Dedifferentiated amniotic fluid mesenchymal stem cell (primary cell): Measurements from ENCODE around the gene MICU1.
"Not testable (repeated sequence)": the region's sequence is repeated elsewhere in the genome, so short reads cannot be mapped to it uniquely, and the experiment has no call there.

Experiments
- DNase-seq: peaks from one replicate; pipeline ENCODE4 v3.0.0-alpha.2; 2016; ENCODE audit errors: extremely low spot score

MICU1 gene

GRCh38 chr10:72625608-72626443 lies at the start of gene MICU1:
Gene MICU1 (minus strand): TSS chr10:72626079. CDS start chr10:72566793, 59,286 bp downstream.
- peak; percentile 96 for DNase-seq

DNA sequence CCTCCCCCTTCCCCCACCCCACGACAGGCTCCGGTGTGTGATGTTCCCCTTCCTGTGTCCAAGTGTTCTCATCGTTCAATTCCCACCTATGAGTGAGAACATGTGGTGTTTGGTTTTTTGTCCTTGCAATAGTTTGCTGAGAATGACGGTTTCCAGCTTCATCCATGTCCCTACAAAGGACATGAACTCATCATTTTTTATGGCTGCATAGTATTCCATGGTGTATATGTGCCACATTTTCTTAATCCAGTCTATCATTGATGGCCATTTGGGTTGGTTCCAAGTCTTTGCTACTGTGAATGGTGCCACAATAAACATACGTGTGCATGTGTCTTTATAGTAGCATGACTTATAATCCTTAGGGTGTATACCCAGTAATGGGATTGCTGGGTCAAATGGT lies 48.3 kb upstream of the MICU1 start:
- DNase-seq = not testable (repeated sequence)

GRCh38 chr10:72673280-72673679 lies 47.4 kb upstream of the MICU1 start:
- DNase-seq = no peak

DNA sequence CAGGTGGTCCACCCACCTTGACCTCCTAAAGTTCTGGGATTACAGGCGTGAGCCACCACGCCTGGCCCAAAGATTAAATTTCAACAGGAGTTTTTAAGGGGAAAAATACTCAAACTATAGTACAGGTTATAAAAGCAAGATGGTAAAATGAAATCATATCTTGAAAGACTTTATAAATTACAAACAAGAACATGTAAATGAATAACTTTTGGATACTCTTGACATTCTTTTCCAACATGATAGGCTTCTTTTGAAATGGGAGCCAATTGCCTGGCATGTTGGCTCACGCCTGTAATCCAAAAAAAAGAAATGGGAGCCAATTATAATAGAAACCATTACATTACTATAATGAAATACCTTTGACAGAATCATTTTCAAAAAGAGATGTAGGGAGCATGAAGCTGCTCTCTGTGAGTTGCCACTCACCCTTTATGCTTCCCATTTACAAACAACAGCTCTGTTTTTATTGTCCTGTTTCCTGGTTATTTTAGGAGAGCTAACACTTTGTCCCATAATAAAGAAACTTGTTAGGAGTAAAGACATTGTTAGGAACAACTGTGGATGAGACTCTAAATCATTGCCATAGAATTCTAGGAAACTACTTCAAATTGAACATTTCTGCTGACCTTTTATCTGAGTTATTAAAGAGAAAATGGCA lies 41.5 kb upstream of the MICU1 start:
- no peak for DNase-seq

- DNase-seq = no peak
Measured at GRCh38 chr10:72665925-72666324, 40.0 kb upstream of the MICU1 start.

- no peak for DNase-seq
Measured at GRCh38 chr10:72663971-72664370, 38.1 kb upstream of the MICU1 start.

GRCh38 chr10:72661431-72661830 lies 35.6 kb upstream of the MICU1 start:
- DNase-seq = no peak

- no peak for DNase-seq
Measured at GRCh38 chr10:72660220-72660619, 34.3 kb upstream of the MICU1 start.

- DNase-seq = no peak
Measured at GRCh38 chr10:72659694-72660093, 33.8 kb upstream of the MICU1 start.

GRCh38 chr10:72658696-72659400 lies 33.0 kb upstream of the MICU1 start:
- DNase-seq = no peak

GRCh38 chr10:72654720-72655119 lies 28.8 kb upstream of the MICU1 start:
- DNase-seq = no peak

DNA sequence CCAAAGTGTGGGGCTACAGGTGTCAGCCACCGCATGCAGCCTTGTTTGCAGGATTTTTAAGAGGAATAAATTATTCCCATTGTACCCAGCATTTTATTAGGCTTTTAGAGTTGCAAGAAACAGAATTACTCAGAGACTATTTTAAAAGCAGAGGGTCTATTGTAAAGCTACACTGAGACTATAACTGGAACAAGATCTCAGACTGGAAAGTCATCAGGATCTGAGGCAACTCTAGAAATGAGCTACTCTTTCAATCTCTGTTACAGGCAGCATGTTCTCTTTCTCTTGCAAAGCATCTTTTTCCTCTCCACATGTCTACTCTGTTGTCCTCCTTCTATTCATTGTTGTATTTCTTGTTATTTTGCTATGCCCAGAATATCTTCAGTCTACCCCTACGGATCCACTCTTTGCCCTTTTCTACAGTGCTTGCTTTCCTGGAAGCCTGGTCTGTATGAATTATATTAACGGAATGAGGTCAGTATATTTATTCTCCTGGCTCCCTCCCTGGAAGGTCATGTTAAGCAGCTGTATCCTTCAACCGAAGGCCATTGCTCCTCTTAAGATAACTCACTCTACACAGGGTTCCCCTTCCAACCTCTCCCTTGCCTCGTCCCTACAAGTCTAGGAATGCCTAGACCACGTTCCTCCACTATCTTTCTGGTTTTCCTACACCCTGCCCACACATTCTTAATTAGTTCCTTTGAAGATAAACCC lies 27.7 kb upstream of the MICU1 start:
- no peak for DNase-seq

DNA sequence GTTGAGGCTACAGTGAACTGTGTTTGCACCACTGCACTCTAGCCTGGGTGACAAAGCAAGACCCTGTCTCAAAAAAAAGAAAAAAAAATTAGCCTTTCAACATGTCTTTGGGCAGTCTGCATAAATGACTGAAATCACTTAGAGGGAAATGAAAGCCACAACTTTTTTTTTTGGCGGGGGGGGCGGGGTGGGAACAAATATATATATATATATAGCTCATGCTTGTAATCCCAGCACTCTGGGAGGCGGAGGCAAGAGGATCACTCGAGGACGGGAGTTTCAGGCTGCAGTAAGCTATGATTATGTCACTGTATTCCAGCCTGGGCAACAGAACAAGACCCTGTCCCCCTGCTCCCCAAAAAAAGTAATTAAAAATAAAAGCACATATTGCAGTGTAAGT lies 23.4 kb upstream of the MICU1 start:
- DNase-seq = no peak

- DNase-seq = no peak
Measured at GRCh38 chr10:72648301-72648700, 22.4 kb upstream of the MICU1 start.

DNA sequence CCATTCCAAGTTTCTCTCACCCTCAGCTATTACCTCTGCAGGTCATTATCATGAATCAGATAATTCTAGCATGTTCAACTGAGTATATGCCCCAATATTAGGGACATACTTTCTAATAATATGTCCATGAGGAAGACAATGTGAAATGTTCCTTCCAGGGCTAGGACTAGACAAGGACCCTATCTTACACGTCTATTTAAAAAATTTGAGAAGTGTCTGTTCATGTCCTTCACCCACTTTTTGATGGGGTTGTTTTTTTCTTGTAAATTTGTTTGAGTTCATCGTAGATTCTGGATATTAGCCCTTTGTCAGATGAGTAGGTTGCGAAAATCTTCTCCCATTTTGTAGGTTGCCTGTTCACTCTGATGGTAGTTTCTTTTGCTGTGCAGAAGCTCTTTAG lies 21.1 kb upstream of the MICU1 start:
- not testable (repeated sequence) for DNase-seq

- no peak for DNase-seq
Measured at GRCh38 chr10:72645263-72645858, 19.5 kb upstream of the MICU1 start.

DNA sequence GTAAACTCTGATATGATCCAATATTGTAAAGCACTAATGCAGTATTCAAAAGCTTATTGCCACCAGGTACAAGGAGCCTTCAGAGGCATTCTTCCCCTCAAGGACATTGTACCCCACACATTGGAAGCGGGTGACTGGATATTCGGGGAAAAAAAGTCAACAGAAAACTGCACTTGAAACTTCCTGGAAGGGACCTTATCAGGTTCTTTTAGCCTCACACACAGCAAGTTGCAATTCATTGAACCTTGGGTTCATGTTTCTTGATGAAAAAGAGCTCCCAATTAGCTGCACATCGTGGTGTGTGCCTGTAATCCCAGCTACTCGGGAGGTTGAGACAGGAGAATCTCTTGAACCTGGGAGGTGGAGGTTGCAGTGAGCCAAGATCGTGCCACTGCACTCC lies 16.4 kb upstream of the MICU1 start:
- DNase-seq = no peak

- no peak for DNase-seq
Measured at GRCh38 chr10:72639441-72639873, 13.6 kb upstream of the MICU1 start.

DNA sequence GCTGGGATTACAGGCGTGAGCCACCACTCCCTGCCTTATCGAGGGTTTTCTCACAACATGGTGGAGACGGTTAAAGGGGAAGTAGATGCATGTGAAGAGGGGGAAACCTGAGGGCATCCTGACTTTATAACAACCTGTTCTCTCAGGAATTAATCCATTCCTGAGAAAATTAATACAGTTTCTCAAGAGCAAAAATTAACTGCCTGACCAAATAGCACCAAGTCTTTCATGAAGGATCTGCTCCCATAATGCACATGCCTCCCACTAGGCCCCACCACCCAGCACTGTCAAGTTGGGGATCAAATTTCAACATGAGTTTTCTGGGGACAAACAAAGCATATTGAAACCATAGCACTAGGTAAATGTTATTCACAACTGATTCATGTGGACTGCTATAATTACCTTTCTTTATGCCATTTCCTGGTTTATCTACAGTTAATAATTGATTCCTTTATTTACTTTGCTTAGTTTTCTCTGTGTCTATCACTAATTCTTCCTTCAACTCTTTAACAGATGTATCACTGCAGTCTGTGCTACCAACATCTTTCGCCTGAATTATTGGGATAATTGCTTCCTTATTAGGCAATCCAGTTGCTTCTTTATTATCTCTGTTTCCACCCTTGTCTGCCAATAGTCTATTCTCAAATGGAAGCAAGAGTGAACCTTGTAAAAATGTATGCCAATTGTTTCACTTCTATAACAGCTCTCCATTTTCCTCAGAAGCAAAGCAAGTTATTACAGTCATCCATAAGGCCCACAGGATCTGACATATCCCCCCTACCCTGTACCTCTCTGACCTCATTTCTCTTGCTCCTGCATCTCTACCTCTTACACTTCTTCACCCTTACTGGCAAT lies 12.9 kb upstream of the MICU1 start:
- no peak for DNase-seq

DNA sequence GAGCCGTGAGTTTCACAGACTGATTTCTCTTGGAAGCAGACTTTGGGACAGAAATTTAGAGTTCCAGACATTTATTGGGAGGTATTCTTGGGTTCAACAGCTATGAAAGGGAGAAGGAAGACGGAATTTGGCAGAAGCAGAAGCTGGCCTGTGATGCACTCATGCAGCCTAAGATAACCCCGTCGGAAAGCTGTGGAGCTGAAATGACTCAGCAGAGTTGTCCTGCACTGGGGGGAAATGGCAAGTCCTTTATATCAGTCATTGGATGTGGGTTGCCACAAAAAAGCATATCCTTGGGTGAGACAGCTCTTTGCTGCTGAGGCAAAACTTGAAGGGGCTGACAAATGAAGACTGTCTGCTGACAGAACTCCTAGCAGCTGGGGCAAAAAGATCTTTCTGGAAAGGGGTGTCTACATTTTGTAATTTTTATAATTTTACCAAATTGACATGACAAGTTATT lies 11.5 kb upstream of the MICU1 start:
- no peak for DNase-seq
